Neural progenitor cell (in vitro differentiated cells): Measurements from ENCODE around the gene SND1. TPM values are rescaled to one million over a fixed set of nuclear protein-coding genes. Genes with fewer than 3 reads are reported as not detected.

ENCODE experiments used
- DNase-seq: peaks from one replicate; pipeline ENCODE4 v3.0.0-alpha.2; 2016; ENCODE audit warnings: low spot score
- H2AFZ ChIP-seq: fragments of 200-600 bp; sonication (generic); replicated peaks from 2 replicates; pipeline ENCODE4 v1.6.1; 2016; ENCODE audit warnings: antibody characterized with exemption
- H3F3A ChIP-seq: fragments of 200-600 bp; sonication (generic); 2 replicates; pipeline ENCODE4 v1.6.1; 2016; ENCODE audit warnings: antibody characterized with exemption, low read depth
- H3K27ac ChIP-seq: fragments of 200-600 bp; sonication (generic); 2 replicates; pipeline ENCODE4 v1.5.1; 2016; ENCODE audit warnings: mild to moderate bottlenecking
- H3K27me3 ChIP-seq: fragments of 200-600 bp; sonication (generic); 2 replicates; pipeline ENCODE4 v1.6.1; 2016; ENCODE audit warnings: mild to moderate bottlenecking, moderate library complexity
- H3K36me3 ChIP-seq: fragments of 200-600 bp; sonication (generic); 2 replicates; pipeline ENCODE4 v1.5.1; 2016
- H3K4me1 ChIP-seq: fragments of 200-600 bp; sonication (generic); 2 replicates; pipeline ENCODE4 v1.6.1; 2016; ENCODE audit warnings: mixed run types
- H3K4me2 ChIP-seq: fragments of 200-600 bp; sonication (generic); 2 replicates; pipeline ENCODE4 v1.6.1; 2016
- H3K4me3 ChIP-seq: fragments of 200-600 bp; sonication (generic); 2 replicates; pipeline ENCODE4 v1.5.1; 2016
- H3K79me2 ChIP-seq: fragments of 200-600 bp; sonication (generic); 2 replicates; pipeline ENCODE4 v1.6.1; 2016; ENCODE audit warnings: low read depth
- H3K9ac ChIP-seq: fragments of 200-600 bp; sonication (generic); 2 replicates; pipeline ENCODE4 v1.6.1; 2016
- H3K9me3 ChIP-seq: fragments of 200-600 bp; sonication (generic); 2 replicates; pipeline ENCODE4 v1.5.1; 2016; ENCODE audit warnings: low read depth
- H4K20me1 ChIP-seq: fragments of 200-600 bp; sonication (generic); 2 replicates; pipeline ENCODE4 v1.6.1; 2016; ENCODE audit warnings: low read depth
- H3K27ac Mint-ChIP-seq: 3 replicates; pipeline ENCODE4 v1.8.0; 2021; ENCODE audit warnings: mixed read lengths
- H3K27me3 Mint-ChIP-seq: 2 replicates; pipeline ENCODE4 v1.8.0; 2022; ENCODE audit warnings: low read depth, mild to moderate bottlenecking, inconsistent platforms, moderate library complexity, mixed read lengths; ENCODE audit not compliant: insufficient read depth
- H3K36me3 Mint-ChIP-seq: 3 replicates; pipeline ENCODE4 v1.8.0; 2021; ENCODE audit warnings: mixed read lengths
- H3K4me1 Mint-ChIP-seq: 3 replicates; pipeline ENCODE4 v1.8.0; 2021; ENCODE audit warnings: mixed read lengths
- H3K4me3 Mint-ChIP-seq: 3 replicates; pipeline ENCODE4 v1.8.0; 2021; ENCODE audit warnings: mild to moderate bottlenecking, moderate library complexity, mixed read lengths
- H3K9me3 Mint-ChIP-seq: 3 replicates; pipeline ENCODE4 v1.8.0; 2020; ENCODE audit warnings: mixed read lengths
- EZH2 ChIP-seq: fragments of 200-600 bp; sonication (generic); IDR thresholded peaks from 2 replicates; pipeline ENCODE4 v1.6.1; 2017; ENCODE audit warnings: antibody characterized with exemption, mild to moderate bottlenecking, moderate library complexity
- EZH2phosphoT487 ChIP-seq: fragments of 200-600 bp; sonication (generic); IDR thresholded peaks from 2 replicates; pipeline ENCODE4 v1.6.1; 2017; ENCODE audit warnings: antibody characterized with exemption
- total RNA-seq: library from RNA; depleted of rRNA; stranded (reverse); fragments of >200 nt; gene quantifications from 2 replicates; pipeline ENCODE4 v1.2.3, GENCODE V29; 2015; ENCODE audit warnings: low replicate concordance
- TF ChIP-seq, protein P1 (sequence below): fragments of 200-600 bp; sonication (generic); IDR thresholded peaks from 2 replicates; pipeline ENCODE4 v1.5.1; 2017; ENCODE audit warnings: antibody characterized with exemption, mild to moderate bottlenecking

The SND1 gene
- total RNA-seq, 1 donor from 2014 or later, result 154 TPM

DNA sequence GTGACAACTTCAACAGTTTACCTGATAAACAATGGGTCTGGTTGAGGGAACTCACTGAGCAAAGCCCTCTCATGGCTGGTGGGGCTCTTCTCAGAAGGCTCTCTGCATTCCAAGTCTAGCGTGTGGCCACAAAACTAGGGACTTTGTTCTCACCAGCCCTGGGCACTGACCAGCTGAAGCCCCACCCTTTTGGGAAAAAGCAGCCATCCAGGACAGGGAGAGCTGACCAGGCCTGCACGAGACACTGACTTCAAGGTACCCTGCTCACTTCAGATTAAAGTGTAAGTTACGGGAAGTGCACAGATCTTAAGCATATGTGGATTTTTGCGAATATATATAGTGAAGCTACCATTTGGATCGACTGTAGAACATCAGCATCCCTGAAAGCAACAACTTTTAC is 446.6 kb downstream of the SND1 start:
- H4K20me1 ChIP-seq, result no peaks in the 10 kb centered on the region

DNA sequence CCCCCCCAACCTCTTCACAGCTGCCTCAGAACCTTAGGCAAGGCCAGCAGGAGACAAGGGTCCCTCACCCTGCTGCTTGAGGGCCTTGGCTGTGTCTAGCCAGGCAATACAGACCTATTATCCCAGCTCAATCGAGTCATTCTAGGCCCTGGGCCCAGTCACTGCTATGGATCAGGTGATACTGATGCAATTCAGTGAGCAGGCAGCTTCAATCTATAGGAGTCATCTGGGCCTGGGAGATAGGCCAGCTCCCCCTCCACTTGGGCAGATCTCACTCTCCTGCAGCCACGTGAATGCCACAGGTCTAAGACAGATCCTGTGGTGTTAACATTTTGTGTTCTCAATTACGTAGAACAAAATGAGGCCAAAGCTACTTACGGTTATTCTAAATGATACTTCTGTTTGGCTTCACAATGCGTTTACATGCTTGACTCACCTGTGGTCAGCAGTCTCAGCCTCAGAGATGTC is 447.2 kb downstream of the SND1 start:
- H3K9me3 ChIP-seq, result no peaks in the 10 kb centered on the region
- no peaks in the 10 kb centered on the region for H3K79me2 ChIP-seq
- TF ChIP-seq, protein P1, sequence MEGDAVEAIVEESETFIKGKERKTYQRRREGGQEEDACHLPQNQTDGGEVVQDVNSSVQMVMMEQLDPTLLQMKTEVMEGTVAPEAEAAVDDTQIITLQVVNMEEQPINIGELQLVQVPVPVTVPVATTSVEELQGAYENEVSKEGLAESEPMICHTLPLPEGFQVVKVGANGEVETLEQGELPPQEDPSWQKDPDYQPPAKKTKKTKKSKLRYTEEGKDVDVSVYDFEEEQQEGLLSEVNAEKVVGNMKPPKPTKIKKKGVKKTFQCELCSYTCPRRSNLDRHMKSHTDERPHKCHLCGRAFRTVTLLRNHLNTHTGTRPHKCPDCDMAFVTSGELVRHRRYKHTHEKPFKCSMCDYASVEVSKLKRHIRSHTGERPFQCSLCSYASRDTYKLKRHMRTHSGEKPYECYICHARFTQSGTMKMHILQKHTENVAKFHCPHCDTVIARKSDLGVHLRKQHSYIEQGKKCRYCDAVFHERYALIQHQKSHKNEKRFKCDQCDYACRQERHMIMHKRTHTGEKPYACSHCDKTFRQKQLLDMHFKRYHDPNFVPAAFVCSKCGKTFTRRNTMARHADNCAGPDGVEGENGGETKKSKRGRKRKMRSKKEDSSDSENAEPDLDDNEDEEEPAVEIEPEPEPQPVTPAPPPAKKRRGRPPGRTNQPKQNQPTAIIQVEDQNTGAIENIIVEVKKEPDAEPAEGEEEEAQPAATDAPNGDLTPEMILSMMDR, result no peak
- TF ChIP-seq EZH2 (no peak), EZH2phosphoT487 (no peak)
- peaks cover 19% of the 10 kb centered on the region for H3K27me3 ChIP-seq
- Mint-ChIP-seq H3K27me3 (peaks cover 11% of the 10 kb centered on the region), H3K36me3 (peaks cover 3% of the 10 kb centered on the region), H3K4me3 (no peak overlapping the region), H3K9me3 (no peaks in the 10 kb centered on the region), H3K27ac (no peak overlapping the region), H3K4me1 (peaks cover 11% of the 10 kb centered on the region)
- no peak overlapping the region for H2AFZ ChIP-seq
- no peak overlapping the region for H3K4me3 ChIP-seq
- H3K9ac ChIP-seq, result no peak overlapping the region
- DNase-seq, result no peak
- no peaks in the 10 kb centered on the region for H3K36me3 ChIP-seq
- no peak overlapping the region for H3K27ac ChIP-seq
- no peaks in the 10 kb centered on the region for H3K4me1 ChIP-seq
- H3F3A ChIP-seq, result no peaks in the 10 kb centered on the region
- H4K20me1 ChIP-seq, result no peaks in the 10 kb centered on the region
- H3K4me2 ChIP-seq, result no peak overlapping the region

More for the DNA sequence above, 446.6 kb downstream of the SND1 start:
- H3F3A ChIP-seq, result no peaks in the 10 kb centered on the region
- no peak overlapping the region for H3K27ac ChIP-seq
- peaks cover 17% of the 10 kb centered on the region for H3K4me1 Mint-ChIP-seq
- no peaks in the 10 kb centered on the region for H3K79me2 ChIP-seq
- peaks cover 12% of the 10 kb centered on the region for H3K27me3 ChIP-seq
- H3K36me3 Mint-ChIP-seq, result peaks cover 3% of the 10 kb centered on the region
- H3K27me3 Mint-ChIP-seq, result peaks cover 12% of the 10 kb centered on the region
- DNase-seq, result no peak
- H3K4me3 Mint-ChIP-seq, result no peak overlapping the region
- no peak overlapping the region for H3K4me3 ChIP-seq
- TF ChIP-seq, protein P1, result no peak
- TF ChIP-seq EZH2 (no peak), EZH2phosphoT487 (no peak)
- H3K4me1 ChIP-seq, result no peaks in the 10 kb centered on the region
- no peak overlapping the region for H3K4me2 ChIP-seq
- H3K9ac ChIP-seq, result no peak overlapping the region
- H3K9me3 ChIP-seq, result no peaks in the 10 kb centered on the region
- H3K36me3 ChIP-seq, result no peaks in the 10 kb centered on the region
- no peaks in the 10 kb centered on the region for H3K9me3 Mint-ChIP-seq
- no peak overlapping the region for H3K27ac Mint-ChIP-seq
- H2AFZ ChIP-seq, result no peak overlapping the region

DNA sequence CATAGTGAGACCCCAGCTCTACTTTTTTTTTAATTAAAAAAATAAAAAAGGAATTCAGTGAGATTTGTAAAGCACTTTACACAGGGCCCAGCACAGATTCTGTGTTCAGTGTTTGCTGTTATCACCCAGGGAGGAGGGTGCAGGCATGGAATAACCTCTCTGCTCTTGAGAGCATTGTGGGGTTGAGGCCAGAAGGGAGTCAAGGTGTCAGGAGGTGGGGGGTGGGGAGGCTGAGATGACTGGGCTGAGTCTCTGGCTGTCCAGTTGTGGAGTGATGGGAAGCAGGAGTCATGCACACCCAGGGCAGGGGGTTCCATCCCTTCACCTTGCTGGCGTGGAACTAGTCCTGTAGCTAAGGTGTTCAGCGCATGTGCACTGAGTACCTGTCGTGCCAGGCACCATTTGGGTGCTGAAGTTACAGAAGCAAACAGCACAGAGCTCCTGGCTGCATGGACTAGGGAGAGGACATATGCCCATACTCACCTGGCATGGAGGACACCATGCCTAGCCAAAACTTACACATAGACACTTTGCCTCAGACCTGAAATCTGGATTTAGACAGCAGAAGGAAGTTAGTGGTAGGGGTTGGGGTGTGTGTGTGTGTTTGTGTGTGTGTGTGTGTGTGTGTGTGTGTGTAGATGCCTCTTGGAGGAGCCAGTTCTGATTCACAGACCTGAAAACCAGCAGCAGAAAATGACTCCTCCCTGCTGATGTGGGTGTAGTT is 448.4 kb downstream of the SND1 start:
- TF ChIP-seq EZH2 (no peak), EZH2phosphoT487 (no peak)
- TF ChIP-seq, protein P1, result no peak
- Histone ChIP-seq H3K9ac (no peak overlapping the region), H3K9me3 (no peaks in the 10 kb centered on the region), H3K36me3 (no peaks in the 10 kb centered on the region), H3K4me2 (no peak overlapping the region), H2AFZ (no peak overlapping the region), H3K4me1 (no peaks in the 10 kb centered on the region), H3K4me3 (no peak overlapping the region), H3F3A (no peaks in the 10 kb centered on the region), H3K27me3 (peaks cover 28% of the 10 kb centered on the region), H3K27ac (no peak overlapping the region), H4K20me1 (no peaks in the 10 kb centered on the region), H3K79me2 (no peaks in the 10 kb centered on the region)
- Mint-ChIP-seq H3K4me3 (no peak overlapping the region), H3K27me3 (peaks cover 12% of the 10 kb centered on the region), H3K4me1 (peaks cover 14% of the 10 kb centered on the region), H3K9me3 (peaks cover 3% of the 10 kb centered on the region), H3K27ac (peak overlapping the region; percentile 2), H3K36me3 (peaks cover 3% of the 10 kb centered on the region)
- DNase-seq, result no peak
